GM21515 (cell line): ENCODE results near the gene ARHGAP33.
"Not testable (repeated sequence)": the region's sequence is repeated elsewhere in the genome, so short reads cannot be mapped to it uniquely, and the experiment has no call there.

Experiments
- ATAC-seq: cut with Tn5 transposase; IDR thresholded peaks from one replicate; pipeline ENCODE4 v1.9.1; 2021; ENCODE audit not compliant: unreplicated experiment

Gene ARHGAP33

DNA sequence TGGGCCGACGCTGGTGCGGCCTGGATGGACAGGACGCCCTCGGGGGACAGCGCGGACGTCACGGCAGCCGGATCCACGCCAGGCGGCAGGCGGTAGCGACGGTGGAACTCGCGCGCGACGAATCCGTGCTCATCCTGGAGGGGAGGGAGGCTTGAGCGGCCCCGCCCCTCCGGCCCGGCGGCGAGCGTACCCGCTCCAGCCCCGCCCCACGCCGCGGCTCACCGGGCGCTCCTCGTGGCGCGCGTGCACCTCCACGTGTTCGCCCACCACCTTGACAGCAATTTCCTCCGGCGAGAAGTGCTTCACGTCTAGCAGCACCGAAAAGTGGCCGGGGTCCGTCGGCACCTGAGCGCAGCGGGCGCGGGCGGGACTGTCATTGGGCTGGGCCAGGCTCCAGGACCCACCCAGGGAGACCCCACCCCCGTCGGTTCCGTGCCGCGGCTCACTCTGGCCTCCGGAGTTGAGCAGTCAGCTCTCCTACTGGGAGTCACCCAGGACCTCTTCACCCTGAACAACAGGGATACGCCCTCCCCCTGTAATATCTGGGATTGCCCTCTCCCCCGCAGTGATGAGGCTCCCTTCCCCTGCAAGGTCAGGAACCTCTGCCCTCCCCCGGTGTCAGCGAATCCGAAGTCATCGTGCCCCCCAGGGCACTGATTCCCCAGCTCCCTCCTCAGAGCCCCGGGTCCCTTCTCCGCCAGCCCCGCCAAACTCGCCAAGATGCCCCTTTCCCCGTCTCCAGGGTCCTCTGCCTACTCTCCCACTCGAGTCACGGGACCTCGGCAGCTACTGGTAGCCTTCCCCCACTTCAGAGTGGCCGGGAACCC, 19.6 kb upstream of the ARHGAP33 start:
- no peak for ATAC-seq

DNA sequence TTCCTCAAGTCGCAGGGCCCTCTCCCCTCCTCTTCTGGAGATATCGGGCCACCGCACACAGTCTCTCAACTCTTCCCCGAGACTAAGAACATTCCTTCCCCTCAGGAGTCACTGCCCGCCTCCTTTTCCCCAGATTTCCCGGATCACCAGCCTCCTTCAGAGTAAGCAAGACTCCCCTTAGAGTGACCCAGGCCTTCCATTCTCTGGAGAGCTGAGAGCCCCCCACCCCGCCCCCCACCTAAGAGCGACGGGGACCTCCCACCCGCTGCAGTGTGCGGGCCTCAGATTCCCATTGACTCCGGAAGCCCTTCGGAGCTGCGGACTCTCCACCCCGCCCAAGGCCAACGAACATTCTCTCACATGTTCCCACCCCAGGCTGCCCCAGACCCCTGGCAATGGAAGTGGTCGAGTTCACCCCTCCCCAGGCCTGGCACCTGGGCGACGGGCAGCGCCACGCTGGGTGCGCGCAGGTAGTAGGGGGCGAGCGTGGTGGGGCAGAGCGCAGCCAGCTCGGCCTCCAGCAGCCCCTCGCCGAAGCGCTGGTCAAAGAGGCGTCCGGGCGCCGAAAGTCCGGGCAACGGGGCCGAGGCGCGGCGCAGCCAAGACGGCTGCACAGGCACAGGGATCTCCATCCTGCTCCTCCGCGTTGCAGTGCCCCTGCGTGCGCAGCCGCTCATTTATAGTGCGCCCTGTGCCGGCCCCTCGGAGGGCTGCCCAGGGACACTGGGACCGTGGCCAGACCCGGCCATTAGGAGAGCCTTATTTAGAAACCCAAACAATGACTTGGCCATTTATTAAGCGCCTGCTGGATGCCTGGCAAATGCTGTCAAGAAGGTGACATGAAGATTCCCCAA, 18.8 kb upstream of the ARHGAP33 start, which contains the start of gene HSPB6:
Gene HSPB6 (minus strand): TSS at position 653 of the 854 bp plus-strand sequence. CDS start 21 bp downstream, at position 632.
- no peak for ATAC-seq

DNA sequence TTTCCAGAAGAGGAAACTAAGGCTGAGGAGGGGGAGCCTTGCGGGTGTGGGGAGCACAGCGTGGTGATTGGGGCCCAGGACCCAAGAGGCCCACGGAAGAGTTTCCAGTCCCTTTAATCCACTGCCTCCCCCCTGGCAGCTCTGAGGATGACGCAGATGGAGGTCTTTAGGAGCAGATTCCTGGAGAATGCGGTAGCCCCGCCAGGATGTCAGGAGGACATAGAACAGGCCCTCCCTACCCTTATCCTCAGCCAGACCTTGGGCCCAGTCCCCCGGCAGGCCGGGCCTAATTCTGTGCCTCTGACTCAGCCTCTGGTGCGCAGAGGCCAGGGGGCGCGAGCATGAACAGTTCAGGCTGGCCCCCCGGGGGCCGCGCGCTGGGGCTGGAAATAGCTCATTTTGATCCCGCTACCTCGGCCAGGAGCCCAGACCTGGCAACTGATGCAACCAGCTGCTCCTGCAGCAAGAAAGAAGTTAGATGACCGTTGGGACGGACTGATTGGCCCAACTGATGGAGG, 18.1 kb upstream of the ARHGAP33 start:
- ATAC-seq, result no peak

DNA sequence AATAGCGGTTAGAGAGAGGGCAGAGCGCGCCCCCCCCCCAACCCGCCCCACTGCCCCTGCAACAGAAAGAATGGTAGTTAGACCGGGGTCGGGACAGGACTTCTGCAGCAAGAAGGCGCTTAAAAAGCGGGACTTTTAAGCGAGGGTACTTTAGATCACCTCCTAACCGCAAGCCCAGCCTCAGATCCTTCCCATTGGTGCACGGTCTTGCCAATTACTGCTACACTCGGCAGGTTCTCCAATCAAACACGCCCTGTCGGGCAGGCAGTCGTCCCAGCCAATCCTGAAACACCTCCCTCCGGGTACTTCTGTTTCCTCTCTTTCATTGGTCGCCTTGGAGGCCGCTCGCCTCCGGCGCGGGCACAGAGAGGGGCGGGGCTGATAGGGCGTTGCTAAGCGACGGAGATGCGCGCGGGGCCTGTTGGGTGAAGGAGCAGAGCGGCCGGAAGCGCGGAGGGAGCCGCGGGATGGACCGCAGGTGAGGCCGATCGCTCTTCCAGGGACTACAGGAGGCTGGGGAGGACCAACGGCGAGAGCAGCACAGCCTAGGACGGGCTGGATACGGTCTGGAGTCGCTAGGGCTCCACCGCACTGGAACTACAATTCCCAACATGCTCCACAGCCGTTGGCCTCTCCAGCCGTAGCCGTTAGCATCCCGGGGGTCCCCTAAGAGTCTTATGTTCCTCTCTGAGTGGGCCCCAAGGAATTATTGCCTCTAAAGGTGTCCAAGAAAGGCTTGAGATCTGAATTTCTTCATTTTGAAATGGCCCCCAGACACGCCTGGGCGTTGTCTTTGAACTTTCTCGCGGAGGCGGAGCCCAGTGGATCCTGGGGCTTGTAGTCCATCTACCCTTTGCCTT, 17.4 kb upstream of the ARHGAP33 start, which contains the start of gene PROSER3:
Gene PROSER3 (plus strand): TSS at position 428 of the 860 bp plus-strand sequence. CDS start 40 bp downstream, at position 468.
- ATAC-seq, result peak; percentile 91

DNA sequence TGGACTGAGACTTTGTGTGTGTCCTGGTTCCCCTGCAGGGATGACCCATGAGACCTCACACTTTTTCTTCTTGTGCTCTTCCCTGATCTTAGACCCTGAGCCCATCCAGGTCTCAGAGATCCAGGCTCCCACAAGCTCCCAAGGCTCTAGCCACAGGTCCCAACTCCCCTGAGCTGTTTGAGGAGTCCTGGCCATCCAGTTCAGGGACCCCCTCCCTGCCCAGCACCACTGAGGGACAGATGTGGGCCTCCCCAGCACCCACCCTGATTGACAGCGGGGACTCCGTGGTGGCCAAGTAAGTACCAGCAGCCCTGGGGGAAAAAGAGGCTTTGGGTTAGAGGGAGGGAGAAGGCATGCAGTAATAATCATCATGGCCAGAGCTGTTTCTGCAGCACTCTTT, 15.7 kb upstream of the ARHGAP33 start:
- no peak for ATAC-seq

DNA sequence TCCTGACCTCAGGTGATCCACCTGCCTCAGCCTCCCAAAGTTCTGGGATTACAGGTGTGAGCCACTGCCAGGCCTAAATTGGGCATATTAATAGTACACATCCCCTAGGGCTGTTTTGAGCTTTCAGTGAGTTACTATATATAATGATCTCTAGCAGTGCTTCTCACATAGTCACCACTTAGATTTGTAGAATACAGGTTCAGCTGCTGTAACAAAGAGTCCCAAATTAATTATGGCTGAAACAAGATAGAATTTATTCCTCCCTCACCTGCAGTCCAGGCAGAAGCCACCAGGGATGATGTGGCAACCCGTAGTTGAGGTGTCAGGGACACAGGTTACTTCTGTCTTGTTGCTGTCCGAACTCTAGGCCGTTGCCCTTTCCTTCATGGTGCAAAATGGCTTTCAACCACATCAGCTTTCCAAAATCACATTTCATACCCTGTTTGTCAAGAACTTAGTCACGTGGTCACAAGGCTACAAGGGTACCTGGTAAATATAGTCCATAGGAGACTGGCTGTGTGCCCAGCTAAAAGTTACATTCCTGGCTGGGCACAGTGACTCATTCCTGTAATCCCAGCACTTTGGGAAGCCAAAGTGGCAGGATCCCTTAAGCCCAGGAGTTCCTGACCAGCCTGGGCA, 14.5 kb upstream of the ARHGAP33 start:
- ATAC-seq, result no peak

DNA sequence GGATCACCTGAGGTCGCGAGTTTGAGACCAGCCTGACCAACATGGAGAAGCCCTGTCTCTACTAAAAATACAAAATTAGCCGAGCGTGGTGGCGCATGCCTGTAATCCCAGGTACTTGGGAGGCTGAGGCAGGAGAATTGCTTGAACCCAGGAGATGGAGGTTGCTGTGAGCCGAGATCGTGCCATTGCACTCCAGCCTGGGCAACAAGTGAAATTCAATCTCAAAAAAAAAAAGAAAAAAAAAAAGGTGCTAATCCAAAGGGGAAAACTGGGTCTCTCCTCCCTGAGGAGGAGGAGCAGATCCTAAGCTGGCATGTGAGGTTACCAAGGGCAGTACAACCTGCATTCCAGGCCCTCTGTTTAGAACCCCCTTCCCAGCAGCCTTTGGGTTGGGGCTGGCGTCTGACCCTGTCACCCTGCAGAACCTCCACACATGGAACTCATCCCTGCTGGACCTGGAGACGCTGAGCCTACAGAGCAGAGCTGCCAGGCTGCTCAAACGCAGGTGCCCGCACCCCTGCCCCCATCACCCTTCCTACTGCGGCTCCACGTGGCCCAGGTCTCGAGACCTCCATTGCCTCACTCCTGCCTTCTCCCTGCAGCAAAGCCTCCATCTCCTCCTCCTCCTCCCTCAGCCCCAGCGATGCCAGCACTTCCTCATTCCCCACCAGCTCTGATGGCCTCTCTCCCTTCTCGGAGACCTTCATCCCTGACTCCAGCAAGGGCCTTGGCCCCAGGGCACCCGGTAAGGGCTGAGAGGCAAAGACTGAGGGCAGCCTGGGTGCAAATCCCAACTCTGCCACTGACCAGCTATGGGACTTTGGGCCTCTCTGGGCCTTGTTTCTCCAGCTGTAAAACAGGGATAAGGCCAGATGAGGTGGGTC, 10.7 kb upstream of the ARHGAP33 start:
- ATAC-seq, result no peak

DNA sequence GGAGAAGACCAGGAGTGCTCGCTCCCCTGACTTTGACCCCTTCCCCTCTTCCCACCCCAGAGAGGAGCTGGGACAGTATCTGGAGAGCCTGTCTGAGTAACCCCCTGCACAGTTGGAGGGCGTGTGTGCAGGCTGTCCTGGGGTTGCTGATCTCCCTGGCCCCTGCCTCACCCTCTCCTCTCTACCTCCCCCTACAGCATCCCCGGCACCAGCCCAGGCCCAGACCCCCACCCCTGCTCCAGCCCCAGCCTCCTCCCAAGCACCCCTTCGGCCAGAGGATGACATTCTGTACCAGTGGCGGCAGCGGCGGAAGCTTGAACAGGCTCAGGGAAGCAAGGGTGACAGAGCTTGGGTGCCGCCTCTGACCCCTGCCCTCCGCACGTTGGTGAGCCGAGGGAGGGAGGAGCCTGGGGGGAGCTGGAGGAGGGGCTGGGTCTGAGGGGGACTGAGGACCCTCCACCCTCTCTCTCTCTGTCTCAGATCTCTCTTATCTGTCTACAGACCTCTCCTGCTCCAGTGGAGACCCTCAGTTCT, 8.7 kb upstream of the ARHGAP33 start:
- ATAC-seq, result no peak

DNA sequence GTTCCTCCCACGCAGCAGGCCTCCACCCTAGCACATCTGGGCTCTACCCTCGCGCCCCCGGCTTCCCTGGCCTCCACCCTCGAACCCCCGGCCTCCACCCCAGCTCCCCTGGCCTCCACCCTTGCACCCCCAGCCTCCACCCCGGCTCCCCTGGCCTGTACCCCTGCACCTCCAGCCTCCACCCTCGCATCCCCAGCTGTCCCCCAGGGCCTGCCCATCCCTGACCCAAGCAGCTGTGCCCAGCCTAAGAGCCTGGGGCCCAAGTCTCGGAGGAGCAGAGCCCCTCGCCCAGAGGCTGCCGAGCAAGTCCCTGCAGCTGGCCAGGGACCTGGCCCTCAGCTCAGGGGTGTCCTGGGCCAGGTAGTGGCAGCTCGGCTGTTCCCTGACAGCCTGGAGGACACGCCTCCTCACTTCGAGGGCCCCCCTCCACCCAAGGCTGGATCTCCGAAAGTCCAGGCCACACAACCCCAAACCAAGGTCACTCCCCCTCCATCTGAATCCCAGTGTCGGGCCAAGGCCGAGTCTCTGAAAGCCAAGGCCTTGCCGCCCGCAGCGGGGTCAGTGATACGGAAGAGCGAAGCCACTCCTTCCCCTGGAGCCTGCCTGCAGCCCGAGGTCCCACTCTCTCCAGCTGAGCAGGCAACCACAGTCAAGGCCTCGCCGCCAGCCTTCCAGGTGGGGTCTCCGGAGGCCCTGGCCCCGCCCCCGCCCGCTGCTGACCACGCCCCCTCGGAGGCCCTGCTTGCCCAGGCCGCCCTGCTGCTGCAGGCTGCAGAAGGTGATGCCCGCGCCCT, 7.9 kb upstream of the ARHGAP33 start:
- ATAC-seq, result no peak

DNA sequence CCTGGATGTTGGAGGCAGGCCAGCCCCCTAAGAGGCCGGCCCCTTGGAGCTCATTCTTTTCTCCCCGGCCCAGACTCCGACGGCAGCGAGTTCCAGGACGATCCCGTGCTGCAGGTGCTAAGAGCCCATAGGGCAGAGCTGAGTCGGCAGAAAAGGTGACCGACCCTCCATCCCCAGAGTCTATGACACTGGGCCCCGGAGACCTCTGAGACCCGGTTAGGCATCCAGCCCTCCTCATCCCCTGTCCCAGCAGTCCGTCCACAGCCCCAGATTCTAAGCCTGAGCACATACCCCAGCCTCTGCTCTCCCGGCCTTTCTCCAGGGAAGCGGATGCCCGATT, 7.3 kb upstream of the ARHGAP33 start:
- ATAC-seq, result no peak

DNA sequence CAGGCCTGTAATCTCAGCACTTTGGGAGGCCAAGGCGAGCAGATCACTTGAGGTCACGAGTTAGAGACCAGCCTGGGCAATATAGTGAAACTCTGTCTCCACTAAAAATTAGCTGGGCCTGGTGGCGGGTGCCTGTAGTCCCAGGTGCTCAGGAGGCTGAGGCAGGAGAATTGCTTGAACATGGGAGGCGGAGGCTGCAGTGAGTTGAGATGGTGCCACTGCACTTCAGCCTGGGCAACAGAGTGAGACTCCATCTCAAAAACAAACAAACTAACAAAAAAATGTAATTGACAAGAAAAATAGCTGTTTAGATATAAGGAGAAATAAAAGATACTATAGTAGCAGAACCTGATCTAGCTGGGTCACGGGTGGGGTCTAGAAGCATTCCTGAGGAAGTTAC, 3.0 kb upstream of the ARHGAP33 start:
- ATAC-seq, result not testable (repeated sequence)

DNA sequence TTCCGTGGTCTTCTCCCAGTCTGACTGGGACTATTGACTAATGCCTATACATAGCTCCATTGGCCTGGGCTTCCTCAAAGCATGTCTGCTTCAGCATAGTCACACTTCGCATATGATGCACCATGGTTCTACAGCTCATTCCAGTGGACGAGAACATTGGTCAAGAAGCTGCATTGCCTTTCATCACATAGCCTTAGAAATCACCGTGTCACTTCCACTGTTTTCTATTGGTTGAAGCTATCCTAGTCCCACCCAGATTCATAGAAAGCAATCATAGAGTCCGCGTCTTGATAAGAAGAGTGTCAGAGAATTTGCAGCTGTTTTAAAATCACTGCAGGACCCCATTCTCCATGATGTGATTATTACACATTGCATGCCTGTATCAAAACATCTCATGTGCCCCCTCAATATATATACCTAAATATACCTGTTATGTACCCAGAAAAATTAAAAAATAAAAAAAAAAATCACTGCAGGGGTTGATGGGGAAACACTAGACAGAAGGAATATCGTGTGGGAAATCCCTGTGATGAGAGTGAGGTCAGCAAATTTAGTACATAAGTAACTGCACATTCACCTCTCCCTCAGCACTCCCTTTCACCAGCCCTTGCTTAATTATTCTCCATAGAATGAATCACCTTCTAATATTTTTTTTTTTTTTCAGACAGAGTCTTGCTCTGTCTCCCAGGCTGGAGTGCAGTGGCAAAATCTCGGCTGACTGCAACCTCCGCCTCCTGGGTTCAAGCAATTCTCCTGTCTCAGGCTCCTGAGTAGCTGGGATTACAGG, 2.2 kb upstream of the ARHGAP33 start:
- ATAC-seq, result no peak

DNA sequence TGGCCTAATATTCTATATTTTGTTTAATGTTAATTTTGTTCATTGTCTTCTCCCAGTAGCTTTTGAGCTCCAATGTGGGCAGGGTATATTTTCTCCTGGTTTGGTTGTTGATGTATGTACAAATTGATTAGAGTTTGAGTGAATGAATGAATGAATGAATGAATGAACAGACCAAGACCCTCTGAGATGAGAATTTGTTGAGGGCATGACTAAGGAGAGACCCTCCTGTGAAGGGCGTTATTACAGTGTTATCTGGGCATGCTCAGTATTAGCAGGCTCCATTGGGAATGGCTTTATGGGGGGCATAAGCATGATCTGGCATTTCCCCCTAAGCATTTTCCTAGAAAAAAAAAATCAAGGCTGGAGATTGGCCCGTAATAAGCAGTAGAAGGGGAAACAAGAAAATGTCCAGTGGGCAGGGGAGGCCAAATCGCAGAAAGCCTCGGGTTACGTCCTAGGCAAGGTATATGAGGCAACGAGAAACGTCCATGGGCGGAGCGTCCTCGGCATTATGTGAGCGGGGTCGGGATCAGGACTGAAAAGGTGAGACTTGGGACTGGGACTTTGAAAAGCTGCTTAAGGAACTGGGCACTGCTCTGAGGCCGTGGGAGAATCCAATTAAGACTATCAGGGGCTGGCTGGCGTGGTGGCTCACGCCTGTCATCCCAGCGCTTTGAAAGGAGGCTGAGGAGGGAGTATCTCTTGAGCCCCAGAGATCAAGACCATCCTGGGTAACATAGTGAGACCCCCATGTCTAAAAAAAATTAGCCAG, 904 bp upstream of the ARHGAP33 start:
- no peak for ATAC-seq

DNA sequence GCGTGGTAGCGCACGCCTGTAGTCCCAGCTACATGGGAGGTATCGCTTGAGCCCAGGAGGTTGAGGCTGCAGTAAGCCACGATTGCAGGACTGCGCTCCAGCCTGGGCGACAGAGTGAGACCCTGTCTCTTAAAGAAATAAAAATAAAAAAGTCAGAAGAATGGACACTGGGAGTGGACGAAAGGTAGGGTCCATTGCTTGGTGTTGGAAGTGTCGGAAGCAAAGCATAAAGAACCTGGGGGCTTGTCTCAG, 392 bp upstream of the ARHGAP33 start:
- ATAC-seq, result no peak

DNA sequence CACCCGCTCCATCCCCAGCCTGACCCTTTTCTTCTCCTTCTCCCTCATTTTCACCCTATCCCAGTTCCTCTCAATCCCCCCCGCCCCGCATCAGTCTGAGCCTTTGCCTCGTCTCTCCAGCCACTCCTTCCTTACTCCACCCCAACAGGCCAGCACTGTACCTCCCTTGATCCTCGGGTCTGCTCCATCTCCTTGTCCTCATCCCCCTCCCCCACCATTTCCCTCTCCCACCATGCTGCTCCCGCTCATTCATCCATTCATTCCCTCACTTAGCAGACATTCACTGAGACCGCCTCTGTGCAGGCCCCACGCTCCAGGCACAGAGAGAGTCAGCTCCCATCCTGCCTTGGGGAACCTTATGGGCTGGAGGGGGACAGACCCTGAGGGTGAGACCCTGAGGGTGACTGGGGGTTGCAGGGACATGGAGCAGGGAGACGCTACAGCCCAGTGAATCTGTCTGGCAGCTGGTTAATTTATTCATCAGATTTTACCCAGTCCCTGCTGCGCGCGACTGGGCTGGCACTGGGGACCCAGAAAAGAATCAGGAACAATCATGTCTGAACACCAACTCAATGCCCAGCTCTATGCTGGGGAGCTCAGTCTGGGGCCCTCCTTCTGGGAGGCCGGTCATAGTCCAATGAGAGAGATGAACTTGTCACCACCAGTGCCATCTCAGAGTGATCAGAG, 881 bp downstream of the ARHGAP33 start:
- ATAC-seq, result no peak

DNA sequence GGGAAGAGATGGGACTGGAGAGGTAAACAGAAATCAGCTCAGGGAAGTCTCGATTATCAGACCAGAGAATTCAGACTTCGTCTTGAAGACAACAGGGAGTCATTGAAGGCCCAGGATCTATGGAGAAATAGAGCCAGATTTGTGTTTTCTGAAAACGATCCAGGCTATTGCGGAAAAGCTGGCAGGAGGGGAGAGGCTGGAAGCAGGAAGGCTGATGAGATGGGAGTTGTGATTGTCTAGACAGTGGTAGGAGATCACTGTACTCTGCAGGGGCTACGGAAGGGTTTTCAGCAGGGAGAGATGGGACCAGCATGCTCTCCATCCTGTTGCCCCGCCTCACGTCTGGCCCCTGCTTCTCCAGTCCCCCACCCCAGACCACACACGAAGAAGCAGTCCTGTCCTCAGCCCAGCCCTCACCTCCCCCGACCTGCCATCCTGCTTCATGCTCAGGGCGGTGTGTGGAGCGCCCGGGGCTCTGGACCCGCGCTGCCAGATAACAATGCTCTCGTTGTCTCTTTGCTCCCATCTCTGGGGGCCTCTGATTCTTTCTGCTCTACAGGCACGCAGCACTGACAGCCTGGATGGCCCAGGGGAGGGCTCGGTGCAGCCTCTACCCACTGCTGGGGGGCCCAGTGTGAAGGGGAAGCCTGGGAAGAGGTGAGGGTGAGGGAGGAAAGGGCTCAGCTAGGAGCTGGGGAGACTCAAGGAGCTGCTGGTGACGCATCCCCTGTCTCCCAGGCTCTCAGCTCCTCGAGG, 1.9 kb downstream of the ARHGAP33 start:
- ATAC-seq, result no peak
